ENCODE data around the gene GCGR.

DNA sequence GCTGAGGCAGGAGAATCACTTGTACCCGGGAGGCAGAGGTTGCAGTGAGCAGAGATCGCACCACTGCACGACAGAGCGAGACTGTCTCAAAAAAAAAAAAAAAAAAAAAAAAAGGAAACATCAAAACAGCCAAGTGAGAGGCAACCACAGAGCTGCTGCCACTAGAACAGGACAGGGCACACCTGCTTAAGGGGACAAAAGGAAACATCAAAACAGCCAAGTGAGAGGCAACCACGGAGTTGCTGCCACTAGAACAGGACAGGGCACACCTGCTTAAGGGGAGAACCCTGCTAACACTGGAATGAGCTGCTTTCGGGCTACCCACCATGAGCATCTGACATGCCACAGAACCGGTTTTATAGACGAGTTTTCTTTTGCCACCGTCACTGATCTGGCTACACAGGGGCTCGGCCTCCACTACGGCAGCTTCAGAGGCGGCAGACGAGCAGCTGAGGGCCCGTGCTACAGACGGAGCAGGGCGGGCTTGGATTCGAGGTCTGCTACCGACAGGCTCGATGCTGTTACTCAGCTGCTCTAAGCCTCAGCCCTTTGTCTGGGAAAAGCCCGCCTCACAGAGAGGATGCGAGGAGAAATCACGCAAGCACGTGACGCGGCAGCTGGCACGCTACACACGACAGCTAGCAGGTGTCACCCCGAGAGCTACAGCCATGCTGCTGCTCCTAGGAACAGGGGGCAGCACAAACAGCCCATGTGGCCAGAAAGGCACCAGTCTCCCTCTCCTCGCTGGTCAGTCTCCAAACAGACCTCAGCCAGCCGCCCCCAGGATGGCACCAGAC lies 54.4 kb downstream of the GCGR start:
- TF ChIP-seq, protein P1, sequence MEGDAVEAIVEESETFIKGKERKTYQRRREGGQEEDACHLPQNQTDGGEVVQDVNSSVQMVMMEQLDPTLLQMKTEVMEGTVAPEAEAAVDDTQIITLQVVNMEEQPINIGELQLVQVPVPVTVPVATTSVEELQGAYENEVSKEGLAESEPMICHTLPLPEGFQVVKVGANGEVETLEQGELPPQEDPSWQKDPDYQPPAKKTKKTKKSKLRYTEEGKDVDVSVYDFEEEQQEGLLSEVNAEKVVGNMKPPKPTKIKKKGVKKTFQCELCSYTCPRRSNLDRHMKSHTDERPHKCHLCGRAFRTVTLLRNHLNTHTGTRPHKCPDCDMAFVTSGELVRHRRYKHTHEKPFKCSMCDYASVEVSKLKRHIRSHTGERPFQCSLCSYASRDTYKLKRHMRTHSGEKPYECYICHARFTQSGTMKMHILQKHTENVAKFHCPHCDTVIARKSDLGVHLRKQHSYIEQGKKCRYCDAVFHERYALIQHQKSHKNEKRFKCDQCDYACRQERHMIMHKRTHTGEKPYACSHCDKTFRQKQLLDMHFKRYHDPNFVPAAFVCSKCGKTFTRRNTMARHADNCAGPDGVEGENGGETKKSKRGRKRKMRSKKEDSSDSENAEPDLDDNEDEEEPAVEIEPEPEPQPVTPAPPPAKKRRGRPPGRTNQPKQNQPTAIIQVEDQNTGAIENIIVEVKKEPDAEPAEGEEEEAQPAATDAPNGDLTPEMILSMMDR (conservative IDR thresholded peaks at IDR 0.05 in 1 of 2, IDR thresholded peaks at IDR 0.05 in 1 of 2; ENCODE audit: low read depth in 1 of 2, low read length in 2 of 2), result no peak
- no peak for TF ChIP-seq EZH2 (IDR thresholded peaks at IDR 0.05; ENCODE audit: low read length, missing control alignments)
